K562 (cell line): ENCODE data around the gene DUS1L. TPM values are rescaled to one million over a fixed set of nuclear protein-coding genes. Genes with fewer than 3 reads are reported as not detected.
A peak's percentile ranks its signal among the peaks of the same experiment; 100 is the strongest.

ENCODE experiments used
- ERF ChIP-seq: fragments of 450-650 bp; formaldehyde crosslinking; IDR thresholded peaks from 2 replicates; pipeline ENCODE4 v1.4.0; 2020; ENCODE audit warnings: mild to moderate bottlenecking, mixed read lengths
- KDM4B ChIP-seq, 2 experiments: fragments of 450-650 bp in 1 of 2; sonication (generic) in 1 of 2; IDR thresholded peaks; 2 replicates each; pipeline ENCODE4 v1.6.1; 2016 to 2017; ENCODE audit warnings: borderline replicate concordance in 2 of 2, antibody characterized with exemption in 1 of 2, low read depth in 1 of 2, mild to moderate bottlenecking in 1 of 2
- MGA ChIP-seq: fragments of 450-650 bp; IDR thresholded peaks from 2 replicates; pipeline ENCODE4 v1.6.1; 2016; ENCODE audit warnings: mild to moderate bottlenecking, moderate library complexity
- SAP30 ChIP-seq: fragments of 200-600 bp; sonication (generic); IDR thresholded peaks from 2 replicates; pipeline ENCODE4 v1.6.1; 2012; ENCODE audit warnings: borderline replicate concordance, low read depth, mild to moderate bottlenecking, moderate library complexity, low read length, control low read depth, inconsistent platforms; ENCODE audit not compliant: insufficient read depth, poor library complexity, severe bottlenecking
- SMARCC2 ChIP-seq: fragments of 450-650 bp; IDR thresholded peaks from 2 replicates; pipeline ENCODE4 v1.6.1; 2017; ENCODE audit warnings: antibody characterized with exemption, moderate library complexity, mild to moderate bottlenecking, low read depth
- TAF7 ChIP-seq: fragments of 450-650 bp; IDR thresholded peaks from 2 replicates; pipeline ENCODE4 v1.6.1; 2016; ENCODE audit warnings: missing genetic modification characterization, missing compliant biosample characterization
- VEZF1 ChIP-seq: fragments of 200-800 bp; sonication (Bioruptor generic); IDR thresholded peaks from 2 replicates; pipeline ENCODE4 v1.6.1; 2017; ENCODE audit warnings: missing genetic modification characterization, missing compliant biosample characterization
- ZNF740 ChIP-seq, 3 experiments: fragments of 200-800 bp in 1 of 3; sonication (Bioruptor generic) in 1 of 3; sonication (generic) in 1 of 3; formaldehyde crosslinking in 1 of 3; IDR thresholded peaks; 2 replicates each; pipeline versions ENCODE4 v1.6.1 to v1.8.0; 2016 to 2022; ENCODE audit warnings: mild to moderate bottlenecking in 2 of 3, missing compliant biosample characterization in 2 of 3, missing genetic modification characterization in 2 of 3, missing genetic modification reagents in 1 of 3
- polyA plus RNA-seq, 8 experiments: library from polyadenylated mRNA; depleted of rRNA in 4 of 8; stranded (reverse) in 5 of 8; unstranded in 3 of 8; fragments of >200 nt; fragmentation: Nextera tagmentation in 2 of 8; fragmentation: Illumina TruSeq in 1 of 8; extraction: Ambion mirVana in 2 of 8; extraction: Trizol in 1 of 8; gene quantifications; 2 replicates each; pipeline versions ENCODE4 v1.2.1 to v1.2.3, GENCODE V29; 2011 to 2014; ENCODE audit warnings: inconsistent platforms in 1 of 8, missing spikeins in 1 of 8
- total RNA-seq, 7 experiments: library from RNA; depleted of rRNA in 6 of 7; stranded (reverse); fragments of >200 nt in 6 of 7; fragmentation: Illumina TruSeq in 2 of 7; extraction: Trizol in 2 of 7; gene quantifications; 2 replicates each; pipeline versions ENCODE4 v1.2.1 to v1.2.3, GENCODE V29; 2011 to 2021; ENCODE audit warnings: low replicate concordance in 1 of 7

DUS1L gene
- total and polyA plus RNA-seq, 9 of the 15 experiments (the other 6 are each of a cell fraction or from before 2014, with no cell fraction given) = 7.8 to 210 (median 83.9) TPM

- TF ChIP-seq MGA (no peak), VEZF1 (CRISPR knock-in tag) (no peak), TAF7 (tag) (no peak), SMARCC2 (no peak), ERF (0 out of 2 replicates have a peak, but pooled peaks have one; percentile 16), KDM4B (IDR thresholded peaks at IDR 0.05; ENCODE audit: borderline replicate concordance in 2 of 2, low read depth in 1 of 2) (0 out of 4 replicates have a peak, but pooled peaks of 1 of the 2 experiments have one; percentile 28), SAP30 (peak; percentile 63), ZNF740 (CRISPR knock-in tag; IDR thresholded peaks at IDR 0.05) (peak; percentile 56; the same call in 1 of the 2 replicates), ZNF740 (tag; IDR thresholded peaks at IDR 0.05) (no peak)
Observed at GRCh38 chr17:82097184-82097918, 31.7 kb upstream of the DUS1L start (continued).
